Common myeloid progenitor, CD34-positive (primary cell): Measurements from ENCODE around the gene FGF1.

ENCODE experiments used
- CTCF ChIA-PET: fragments of 350-600 bp; sonication (Branson Sonifier 250); formaldehyde crosslinking; loops from one replicate; lab custom pipeline; 2021; ENCODE audit warnings: antibody characterized with exemption; lab: Charles Lee
- POLR2A ChIA-PET: fragments of 350-600 bp; sonication (Branson Sonifier 250); formaldehyde crosslinking; loops from one replicate; lab custom pipeline; 2021; ENCODE audit warnings: antibody characterized with exemption; lab: Charles Lee
- DNase-seq, 3 donors: peaks; one replicate each; pipeline versions ENCODE4 v3.0.0 to v3.0.0-alpha.2; 2013
- H3K27ac ChIP-seq, 2 experiments: 1 replicate in 1 of 2; 2 replicates in 1 of 2; pipeline ENCODE4 v1.7.0; 2013; ENCODE audit warnings: inconsistent platforms in 2 of 2, low read length in 2 of 2, mild to moderate bottlenecking in 2 of 2, low read depth in 1 of 2, moderate library complexity in 1 of 2; ENCODE audit not compliant: severe bottlenecking in 2 of 2, insufficient read depth in 1 of 2, poor library complexity in 1 of 2
- H3K27me3 ChIP-seq, 5 experiments: replicated peaks in 2 of 5; 1 replicate in 3 of 5; 2 replicates in 2 of 5; pipeline versions ENCODE4 v1.6.1 to v1.7.0; 2013; ENCODE audit warnings: low read length in 4 of 5, mild to moderate bottlenecking in 2 of 5, moderate library complexity in 2 of 5, inconsistent platforms in 1 of 5; ENCODE audit not compliant: insufficient read depth in 5 of 5, control insufficient read depth in 4 of 5
- H3K36me3 ChIP-seq, 4 experiments: 1 replicate in 2 of 4; 2 replicates in 2 of 4; pipeline versions ENCODE4 v1.6.1 to v1.7.0; 2013; ENCODE audit warnings: low read length in 3 of 4, control low read depth in 1 of 4, mild to moderate bottlenecking in 1 of 4; ENCODE audit not compliant: control insufficient read depth in 4 of 4, insufficient read depth in 4 of 4
- H3K4me1 ChIP-seq, 4 experiments: 1 replicate in 3 of 4; 2 replicates in 1 of 4; pipeline versions ENCODE4 v1.6.1 to v1.7.1; 2013; ENCODE audit warnings: low read length in 3 of 4, mild to moderate bottlenecking in 3 of 4, control low read depth in 1 of 4, inconsistent platforms in 1 of 4, moderate library complexity in 1 of 4; ENCODE audit not compliant: control insufficient read depth in 4 of 4, insufficient read depth in 4 of 4; ENCODE audit errors: control extremely low read depth in 1 of 4
- H3K4me3 ChIP-seq, 7 experiments: 1 replicate in 4 of 7; 2 replicates in 3 of 7; pipeline versions ENCODE4 v1.5.1 to v1.7.0; 2013; ENCODE audit warnings: mild to moderate bottlenecking in 7 of 7, low read length in 6 of 7, moderate library complexity in 6 of 7, inconsistent platforms in 2 of 7, low read depth in 2 of 7, control low read depth in 1 of 7; ENCODE audit not compliant: insufficient read depth in 4 of 7, control insufficient read depth in 1 of 7; ENCODE audit errors: extremely low read depth in 1 of 7
- H3K9me3 ChIP-seq, 5 experiments: 1 replicate in 4 of 5; 2 replicates in 1 of 5; pipeline versions ENCODE4 v1.6.1 to v1.7.1; 2013; ENCODE audit warnings: low read length in 4 of 5, mild to moderate bottlenecking in 2 of 5, inconsistent platforms in 1 of 5, low read depth in 1 of 5, moderate library complexity in 1 of 5; ENCODE audit not compliant: control insufficient read depth in 4 of 5, insufficient read depth in 2 of 5; ENCODE audit errors: control extremely low read depth in 1 of 5
- WGBS: methylation state at CpG from one replicate; pipeline ENCODE4 v1.1.5; 2013; ENCODE audit not compliant: insufficient coverage; 5-methylcytosine and 5-hydroxymethylcytosine counted together

Gene FGF1

GRCh38 chr5:142722146-142722545 lies 36.3 kb upstream of the FGF1 start:
- no peak overlapping the region for H3K4me3 ChIP-seq
- DNase-seq: no peak
- ChIA-PET POLR2A (no interaction called here), CTCF (interaction anchor here (0.5 to 30.9 kb wide), 5 partner anchors 8 to 589 kb away, joined by 3 to 1011 read pairs (median 37); no protein-coding TSS in a partner anchor)
- no peaks in the 10 kb centered on the region for H3K36me3 ChIP-seq
- 97% methylated on average over 6 of the region's 6 CpGs for WGBS
- no peaks in the 10 kb centered on the region for H3K27me3 ChIP-seq
- peaks cover 5 to 30% (median 26%) of the 10 kb centered on the region in 4 experiments for H3K4me1 ChIP-seq
- no peaks in the 10 kb centered on the region for H3K9me3 ChIP-seq
- H3K27ac ChIP-seq: no peak overlapping the region

GRCh38 chr5:142720641-142721271 lies 34.9 kb upstream of the FGF1 start:
- no peaks in the 10 kb centered on the region for H3K9me3 ChIP-seq
- H3K4me1 ChIP-seq: peaks cover 0 to 19% (median 15%) of the 10 kb centered on the region in 4 experiments
- no peaks in the 10 kb centered on the region for H3K27me3 ChIP-seq
- POLR2A ChIA-PET: interaction anchor here (0.7 to 0.9 kb wide), 2 partner anchors 16 to 72 kb away, joined by 3 read pairs; no protein-coding TSS in a partner anchor
- WGBS: 98% methylated on average over 13 of the region's 13 CpGs
- H3K36me3 ChIP-seq: no peaks in the 10 kb centered on the region
- CTCF ChIA-PET: interaction anchor here (0.5 to 30.9 kb wide), 10 partner anchors 9 to 546 kb away, joined by 3 to 1011 read pairs (median 4); partner anchors contain the start of gene ARHGAP26
- no peak for DNase-seq
- no peak overlapping the region for H3K27ac ChIP-seq
- H3K4me3 ChIP-seq: no peak overlapping the region

DNA sequence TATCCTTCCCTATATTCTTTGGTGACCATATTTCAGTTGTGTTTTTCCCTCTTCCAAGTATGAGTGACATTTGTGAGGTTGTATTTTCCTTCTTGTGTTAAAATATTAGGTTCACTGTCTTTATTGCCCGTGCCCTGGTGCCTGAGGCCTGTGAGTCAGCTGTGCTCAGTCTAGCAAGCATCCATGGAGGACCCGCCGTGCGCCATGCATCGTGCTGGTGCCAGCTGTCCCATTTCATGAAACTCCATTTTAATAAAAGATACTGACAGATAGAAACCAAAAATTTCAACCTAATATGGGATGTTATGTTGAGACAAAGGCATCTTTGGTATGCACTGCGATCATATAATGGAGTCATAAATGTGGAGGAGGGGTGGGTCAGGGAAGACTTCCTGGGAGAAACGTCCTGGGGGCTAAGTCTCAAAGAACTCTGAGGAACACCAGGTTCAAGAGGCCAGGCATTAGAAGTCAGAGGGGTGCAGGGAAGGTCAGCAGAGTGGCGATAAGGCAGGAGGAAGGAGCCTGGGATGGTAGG lies 34.0 kb upstream of the FGF1 start:
- Histone ChIP-seq H3K27me3 (no peaks in the 10 kb centered on the region), H3K4me3 (no peak overlapping the region), H3K4me1 (peaks cover 0 to 11% (median 8%) of the 10 kb centered on the region in 4 experiments), H3K27ac (no peak overlapping the region), H3K9me3 (no peaks in the 10 kb centered on the region), H3K36me3 (no peaks in the 10 kb centered on the region)
- ChIA-PET POLR2A (no interaction called here), CTCF (interaction anchor here (0.8 to 30.9 kb wide), 10 partner anchors 8 to 179 kb away, joined by 3 to 1011 read pairs (median 4); no protein-coding TSS in a partner anchor)
- DNase-seq: no peak
- 83% methylated on average over 3 of the region's 8 CpGs for WGBS

GRCh38 chr5:142717582-142718215 lies 31.8 kb upstream of the FGF1 start:
- H3K4me3 ChIP-seq: no peak overlapping the region
- 81% methylated on average over 10 of the region's 11 CpGs for WGBS
- CTCF ChIA-PET: interaction anchor here (0.6 to 30.9 kb wide), 30 partner anchors 10 to 199 kb away, joined by 3 to 1011 read pairs (median 6); partner anchors contain the start of gene FGF1
- no peaks in the 10 kb centered on the region for H3K36me3 ChIP-seq
- H3K9me3 ChIP-seq: no peaks in the 10 kb centered on the region
- POLR2A ChIA-PET: interaction anchor here (1.5 kb wide), 1 partner anchor 164 kb away, joined by 8 read pairs; no protein-coding TSS in a partner anchor
- no peak overlapping the region for H3K27ac ChIP-seq
- no peaks in the 10 kb centered on the region for H3K27me3 ChIP-seq
- H3K4me1 ChIP-seq: peaks cover 0 to 15% (median 10%) of the 10 kb centered on the region in 4 experiments
- peak; percentile 59 to 82 (median 73) for DNase-seq

- peak; percentile 75 to 84 (median 80) for DNase-seq
- Histone ChIP-seq H3K4me1 (peaks cover 0 to 16% (median 12%) of the 10 kb centered on the region in 4 experiments), H3K4me3 (no peak overlapping the region), H3K27me3 (no peaks in the 10 kb centered on the region), H3K9me3 (no peaks in the 10 kb centered on the region), H3K27ac (no peak overlapping the region), H3K36me3 (no peaks in the 10 kb centered on the region)
- 12% methylated on average over 6 of the region's 6 CpGs for WGBS
- CTCF ChIA-PET: interaction anchor here (0.6 to 30.9 kb wide), 28 partner anchors 9 to 200 kb away, joined by 3 to 1011 read pairs (median 6); partner anchors contain the start of gene FGF1
- POLR2A ChIA-PET: interaction anchor here (1.5 kb wide), 1 partner anchor 164 kb away, joined by 8 read pairs; no protein-coding TSS in a partner anchor
Measured at GRCh38 chr5:142716963-142717362, 31.1 kb upstream of the FGF1 start.

- Histone ChIP-seq H3K4me1 (peaks cover 0 to 16% (median 12%) of the 10 kb centered on the region in 4 experiments), H3K27ac (no peak overlapping the region), H3K9me3 (peaks cover 0 to 4% (median 2%) of the 10 kb centered on the region in 5 experiments), H3K36me3 (no peaks in the 10 kb centered on the region), H3K4me3 (no peak overlapping the region), H3K27me3 (no peaks in the 10 kb centered on the region)
- ChIA-PET POLR2A (no interaction called here), CTCF (interaction anchor here (0.9 to 30.9 kb wide), 17 partner anchors 8 to 201 kb away, joined by 3 to 1011 read pairs (median 5); partner anchors contain the start of gene FGF1)
- DNase-seq: no peak
- WGBS: 100% methylated on average over 2 of the region's 3 CpGs
Measured at GRCh38 chr5:142715291-142715690, 29.4 kb upstream of the FGF1 start.
